ENCODE data around the gene FYB1.

DNA sequence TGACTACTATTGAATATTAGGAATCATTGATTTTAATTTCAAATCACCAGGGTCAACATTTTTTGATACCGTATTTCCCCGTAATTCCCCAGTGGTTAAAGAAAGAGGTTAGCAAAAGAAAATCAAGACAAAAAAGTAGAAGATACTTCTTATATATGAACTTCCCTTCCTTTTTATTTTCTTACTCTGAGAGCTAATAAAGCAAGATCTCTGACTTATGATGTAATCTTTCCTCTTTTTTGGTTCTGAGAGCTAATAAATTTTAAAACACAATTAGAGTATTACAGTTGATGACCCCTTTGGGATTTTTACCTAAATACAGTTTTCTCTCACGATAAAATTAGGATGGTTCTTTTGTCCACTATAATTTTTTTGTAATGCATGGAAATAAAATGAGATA is 9.2 kb upstream of the FYB1 start:
- TF ChIP-seq POLR2A (IDR thresholded peaks at IDR 0.05; ENCODE audit: extremely low read depth, insufficient read length) = no peak
- TF ChIP-seq, protein P1, sequence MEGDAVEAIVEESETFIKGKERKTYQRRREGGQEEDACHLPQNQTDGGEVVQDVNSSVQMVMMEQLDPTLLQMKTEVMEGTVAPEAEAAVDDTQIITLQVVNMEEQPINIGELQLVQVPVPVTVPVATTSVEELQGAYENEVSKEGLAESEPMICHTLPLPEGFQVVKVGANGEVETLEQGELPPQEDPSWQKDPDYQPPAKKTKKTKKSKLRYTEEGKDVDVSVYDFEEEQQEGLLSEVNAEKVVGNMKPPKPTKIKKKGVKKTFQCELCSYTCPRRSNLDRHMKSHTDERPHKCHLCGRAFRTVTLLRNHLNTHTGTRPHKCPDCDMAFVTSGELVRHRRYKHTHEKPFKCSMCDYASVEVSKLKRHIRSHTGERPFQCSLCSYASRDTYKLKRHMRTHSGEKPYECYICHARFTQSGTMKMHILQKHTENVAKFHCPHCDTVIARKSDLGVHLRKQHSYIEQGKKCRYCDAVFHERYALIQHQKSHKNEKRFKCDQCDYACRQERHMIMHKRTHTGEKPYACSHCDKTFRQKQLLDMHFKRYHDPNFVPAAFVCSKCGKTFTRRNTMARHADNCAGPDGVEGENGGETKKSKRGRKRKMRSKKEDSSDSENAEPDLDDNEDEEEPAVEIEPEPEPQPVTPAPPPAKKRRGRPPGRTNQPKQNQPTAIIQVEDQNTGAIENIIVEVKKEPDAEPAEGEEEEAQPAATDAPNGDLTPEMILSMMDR (IDR thresholded peaks at IDR 0.05; ENCODE audit: low read depth, low read length) = no peak

All from NB4 (cell line).